HG03280 (cell line): ENCODE measurements around the gene RASGRF1.
A peak's percentile ranks its signal among the peaks of the same experiment; 100 is the strongest.
"Not testable (repeated sequence)": the region's sequence is repeated elsewhere in the genome, so short reads cannot be mapped to it uniquely, and the experiment has no call there.

Experiments
- ATAC-seq: cut with Tn5 transposase; IDR thresholded peaks from one replicate; pipeline ENCODE4 v1.9.1; 2021; ENCODE audit warnings: mild to moderate bottlenecking, moderate library complexity; ENCODE audit not compliant: unreplicated experiment

RASGRF1 gene

GRCh38 chr15:79017953-79018352, 72.6 kb downstream of the RASGRF1 start:
- ATAC-seq, result no peak

GRCh38 chr15:79016527-79017170, 73.9 kb downstream of the RASGRF1 start:
- ATAC-seq, result no peak

- ATAC-seq, result no peak
These were observed 75.2 kb downstream of the RASGRF1 start for GRCh38 chr15:79015416-79015815.

DNA sequence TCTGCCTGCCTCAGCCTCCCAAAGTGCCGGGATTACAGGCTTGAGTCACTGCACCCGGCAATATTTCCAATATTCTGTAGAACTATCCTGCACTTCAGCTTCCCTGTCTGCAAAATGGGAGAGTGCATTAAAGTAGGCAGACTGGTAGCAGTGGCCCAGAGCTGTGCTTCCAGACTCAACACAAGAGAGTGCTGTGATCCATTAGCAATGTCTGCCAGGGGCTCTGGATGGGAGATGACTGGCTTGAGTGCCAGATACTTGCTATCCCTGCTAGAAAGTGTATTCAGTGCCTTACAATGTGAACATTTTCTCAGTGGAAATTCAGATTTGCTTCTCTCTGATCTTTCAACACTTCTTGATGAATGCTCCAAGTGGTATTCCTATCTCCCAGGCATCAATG, 80.3 kb downstream of the RASGRF1 start:
- ATAC-seq, result no peak

DNA sequence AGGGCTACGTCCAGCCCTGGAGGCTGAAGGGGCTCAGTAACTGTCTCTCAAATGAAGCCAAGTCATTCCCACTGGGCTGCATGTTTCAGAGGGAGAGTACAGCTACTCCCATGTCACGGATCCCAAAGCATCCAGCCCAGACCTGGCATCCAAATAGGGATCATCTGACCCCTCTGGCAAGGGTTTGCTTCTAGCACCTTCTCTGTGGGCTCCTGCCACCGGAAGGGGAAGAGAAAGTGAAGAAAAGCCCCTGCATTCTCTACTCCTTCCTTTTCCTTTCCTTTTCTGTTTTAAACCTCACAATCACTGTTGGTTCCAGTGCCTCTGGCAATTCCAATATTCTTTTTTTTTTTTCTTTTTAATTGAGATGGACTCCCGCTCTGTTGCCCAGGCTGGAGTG, 81.2 kb downstream of the RASGRF1 start:
- no peak for ATAC-seq

DNA sequence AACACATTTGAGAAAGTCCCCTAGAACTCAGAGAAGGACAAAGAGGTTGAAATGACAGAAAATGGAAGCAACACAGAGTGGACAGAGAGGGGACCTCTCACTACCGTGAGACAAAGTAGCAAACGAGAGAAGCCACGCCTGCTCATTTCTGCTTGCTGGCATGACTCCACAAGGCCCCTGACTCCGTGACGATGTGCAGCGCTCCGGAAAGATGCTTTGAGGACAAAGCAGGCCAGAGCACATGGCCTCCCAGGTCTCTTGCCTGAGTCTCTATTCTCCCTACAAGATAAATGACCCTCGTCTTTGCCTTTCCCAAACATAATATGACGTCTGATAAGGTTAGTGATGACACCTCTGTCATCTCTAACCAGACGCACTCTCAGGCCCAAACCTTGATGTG, 81.9 kb downstream of the RASGRF1 start:
- no peak for ATAC-seq

DNA sequence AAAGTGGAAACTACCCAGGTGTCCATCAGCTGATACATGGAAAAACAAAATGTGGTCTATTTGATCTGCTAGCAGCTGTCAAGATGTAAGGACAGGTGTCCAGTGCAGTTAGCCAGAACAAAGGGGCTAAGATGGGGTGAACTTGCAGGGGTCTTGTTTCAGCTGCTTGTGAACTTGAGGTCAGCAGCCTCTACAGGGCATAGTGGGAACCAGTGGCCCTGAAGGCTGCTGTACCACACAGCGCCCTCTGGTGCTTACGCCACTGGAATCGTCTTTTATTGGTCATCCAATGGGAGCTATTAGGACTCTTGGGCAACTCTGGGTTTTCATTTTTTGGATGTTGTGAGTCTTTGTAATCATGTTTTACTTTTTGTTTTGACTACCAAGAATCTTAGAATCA, 83.5 kb downstream of the RASGRF1 start:
- no peak for ATAC-seq

DNA sequence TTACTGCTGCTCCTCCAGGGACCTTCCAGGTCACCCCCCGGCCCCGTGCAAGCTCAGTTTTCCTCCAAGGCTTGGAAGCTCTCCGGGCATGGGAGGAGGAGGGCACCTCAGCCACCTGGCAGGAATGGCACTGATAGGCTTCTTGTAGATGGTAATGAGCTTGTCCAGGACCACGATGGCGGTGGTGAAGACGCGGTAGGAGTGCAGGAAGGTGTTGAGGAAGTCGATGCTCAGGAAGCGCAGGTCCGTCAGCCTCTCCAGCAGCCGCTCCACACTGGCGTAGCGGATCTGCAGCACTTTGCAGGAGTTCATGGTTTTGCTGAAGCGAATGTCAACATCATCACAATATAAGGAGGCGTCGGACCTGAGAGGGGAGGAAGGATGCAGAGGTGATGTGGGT, 84.5 kb downstream of the RASGRF1 start:
- ATAC-seq, result no peak

GRCh38 chr15:79004336-79004735, 86.2 kb downstream of the RASGRF1 start:
- peak; percentile 85 for ATAC-seq

GRCh38 chr15:79003896-79004295, 86.7 kb downstream of the RASGRF1 start:
- no peak for ATAC-seq

DNA sequence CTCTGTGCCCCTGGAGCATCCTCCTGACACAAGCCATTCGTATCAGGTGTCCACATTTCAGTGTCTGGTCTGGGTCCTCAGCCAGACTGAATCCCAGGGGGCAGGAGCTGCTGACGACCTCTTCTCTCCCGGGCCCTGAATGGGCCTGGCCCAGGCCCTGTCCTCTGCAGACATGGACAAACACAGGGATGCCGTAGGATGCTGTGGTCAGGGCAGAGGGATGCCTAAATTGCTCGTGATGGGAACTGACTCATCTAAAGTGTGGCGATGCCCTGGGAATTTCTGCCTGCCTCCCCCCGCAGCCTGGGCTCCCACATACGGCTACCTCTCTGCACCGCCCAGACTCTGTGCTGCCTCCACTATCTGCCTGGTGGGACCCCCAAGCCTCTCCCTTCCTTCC, 87.3 kb downstream of the RASGRF1 start:
- no peak for ATAC-seq

- no peak for ATAC-seq
These were observed 88.0 kb downstream of the RASGRF1 start for GRCh38 chr15:79002581-79002980.

DNA sequence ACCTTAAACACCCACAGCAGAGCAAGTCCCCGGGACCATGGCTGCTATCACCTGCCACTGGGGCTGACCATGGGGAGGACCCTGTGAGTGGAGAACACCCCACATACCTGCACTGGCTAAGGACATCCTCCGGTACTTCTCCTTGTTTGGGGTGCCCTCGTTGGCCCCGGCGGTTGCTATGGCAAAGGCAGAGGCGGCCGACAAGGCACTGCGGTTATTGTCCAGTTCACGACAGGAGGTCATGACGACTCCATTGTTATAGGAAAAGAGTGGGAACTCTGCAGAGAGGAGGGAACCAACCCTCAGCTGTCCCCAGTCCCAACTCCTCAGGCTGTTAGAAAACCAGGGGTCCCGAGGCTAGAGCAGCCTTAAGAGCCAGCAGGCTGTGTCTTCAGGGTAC, 90.9 kb downstream of the RASGRF1 start:
- no peak for ATAC-seq

DNA sequence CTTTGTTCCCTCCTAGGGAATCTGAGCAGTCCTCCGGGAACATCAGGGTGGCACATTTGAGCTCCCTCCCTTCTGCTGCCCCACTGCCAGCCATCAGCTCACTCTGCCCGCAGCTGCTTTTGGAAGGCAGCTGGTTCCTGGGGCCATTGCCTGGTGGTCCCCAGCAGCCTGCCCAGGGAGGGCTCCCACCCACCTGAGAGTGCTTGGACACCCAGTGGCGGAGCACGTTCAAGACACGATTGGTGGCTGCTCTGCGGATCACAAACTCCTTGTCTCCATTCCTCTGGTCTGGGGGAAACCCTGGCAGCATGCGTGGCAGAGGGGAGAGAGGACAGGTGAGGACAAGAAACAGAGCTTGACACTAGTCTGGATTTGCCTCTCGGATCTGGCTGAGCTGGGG, 92.1 kb downstream of the RASGRF1 start:
- ATAC-seq, result no peak

DNA sequence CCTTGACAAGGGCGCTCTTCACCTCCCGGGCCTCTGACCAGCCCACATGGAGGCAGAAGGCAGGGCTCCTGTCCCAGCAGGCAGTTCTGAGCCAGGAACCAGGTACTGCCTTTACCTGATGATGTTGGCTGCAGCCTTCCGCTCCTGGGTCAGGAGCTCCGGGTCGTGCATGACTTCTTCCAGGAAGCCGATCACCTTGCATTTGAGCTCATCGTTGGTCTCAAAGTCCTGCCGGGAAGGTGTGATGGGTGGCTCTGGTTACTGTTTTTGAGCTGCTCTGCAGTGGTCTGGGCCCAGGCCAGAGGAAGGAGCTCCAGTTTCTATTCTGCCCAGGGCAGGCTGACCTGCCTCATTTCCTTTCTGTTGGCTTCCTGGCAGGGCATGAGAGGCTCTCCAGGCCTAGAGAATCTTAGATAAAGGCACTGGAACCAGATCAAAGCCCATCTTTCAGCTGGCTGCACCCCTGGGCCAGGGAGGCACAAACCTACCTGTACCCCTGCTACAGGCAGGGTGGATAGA, 92.5 kb downstream of the RASGRF1 start:
- ATAC-seq, result no peak

DNA sequence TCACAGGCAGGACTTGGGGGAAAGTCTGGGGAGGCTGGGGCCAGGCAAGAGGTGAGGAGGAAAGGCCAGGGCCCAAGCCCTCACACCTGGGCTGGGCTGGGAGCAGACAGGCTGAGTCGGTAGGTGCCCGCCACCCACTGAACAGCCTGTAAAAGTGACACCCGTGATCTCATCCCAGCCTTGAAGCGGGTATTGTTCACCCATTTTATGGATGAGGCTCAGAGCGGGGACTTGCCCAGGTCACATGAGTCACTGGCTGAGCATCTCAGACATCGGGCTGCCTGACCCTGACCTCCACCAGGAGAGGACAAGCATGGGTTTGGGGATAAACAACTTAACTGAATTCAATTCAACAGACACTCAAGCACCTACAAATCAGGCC, 93.7 kb downstream of the RASGRF1 start:
- ATAC-seq, result no peak

DNA sequence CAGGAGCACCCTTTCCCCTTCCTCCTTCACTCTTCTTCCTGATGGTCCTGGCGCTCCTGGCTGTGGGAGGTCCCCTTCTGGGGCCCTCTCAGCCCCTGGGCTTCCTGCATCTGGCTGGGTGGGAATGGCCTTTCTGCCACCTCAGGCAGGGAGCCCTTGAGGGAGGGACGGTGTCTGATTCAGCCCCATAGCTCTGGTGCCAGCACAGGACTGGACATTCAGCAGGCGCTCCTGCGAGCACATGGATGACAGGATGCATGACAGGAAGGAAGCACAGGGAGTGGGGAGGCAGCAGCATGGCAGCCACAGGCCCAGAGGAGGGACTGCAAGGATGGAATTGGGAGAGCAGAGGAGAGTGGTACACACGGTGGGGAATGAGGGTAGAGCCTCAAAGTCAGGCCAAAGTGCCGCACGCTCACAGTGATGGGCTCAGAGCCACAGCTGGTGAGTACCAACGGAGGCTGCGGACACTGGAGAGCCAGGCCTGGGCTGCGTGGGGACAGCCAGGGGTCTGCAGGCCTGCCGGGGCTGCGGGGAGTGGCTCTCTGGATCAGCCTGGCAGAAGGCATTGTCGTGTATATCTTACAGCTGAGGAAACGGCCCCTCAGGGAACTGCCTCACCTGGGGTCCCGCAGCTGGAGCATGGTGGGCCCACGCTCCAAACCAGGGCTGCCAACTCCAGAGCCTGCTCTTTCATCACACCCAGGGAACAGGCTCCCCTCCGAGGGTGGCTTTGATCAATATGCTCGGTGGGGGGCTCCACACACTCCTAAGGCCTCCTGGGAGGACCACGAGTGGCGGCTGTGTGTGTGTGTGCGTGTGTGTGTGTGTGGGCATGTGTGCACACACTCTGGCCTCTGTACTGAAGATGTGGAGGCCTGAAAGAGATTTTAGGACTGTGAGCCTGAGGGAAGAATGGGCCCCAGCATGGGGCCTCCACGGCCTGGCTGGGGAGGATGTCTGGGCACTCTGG, 94.4 kb downstream of the RASGRF1 start:
- no peak for ATAC-seq

DNA sequence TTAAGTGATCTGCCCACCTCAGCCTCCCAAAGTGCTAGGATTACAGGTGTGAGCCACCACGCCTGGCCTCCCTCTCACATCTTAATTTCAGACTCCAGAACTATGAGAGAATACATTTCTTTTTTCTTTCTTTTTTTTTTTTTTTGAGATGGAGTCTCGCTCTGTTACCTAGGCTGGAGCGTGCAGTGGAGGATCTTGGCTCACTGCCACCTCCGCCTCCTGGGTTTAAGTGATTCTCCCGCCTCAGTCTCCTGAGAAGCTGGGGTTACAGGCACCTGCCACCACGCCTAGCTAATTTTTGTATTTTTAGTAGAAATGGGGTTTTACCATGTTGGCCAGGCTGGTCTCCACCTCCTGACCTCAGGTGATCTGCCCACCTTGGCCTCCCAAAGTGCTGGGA, 95.4 kb downstream of the RASGRF1 start:
- ATAC-seq, result not testable (repeated sequence)

GRCh38 chr15:78993931-78994530, 96.5 kb downstream of the RASGRF1 start:
- no peak for ATAC-seq

GRCh38 chr15:78993257-78993930, 97.2 kb downstream of the RASGRF1 start:
- ATAC-seq, result no peak
